HG03066 (cell line): ENCODE data around the gene C6orf47.
"Not testable (repeated sequence)": the region's sequence is repeated elsewhere in the genome, so short reads cannot be mapped to it uniquely, and the experiment has no call there.

Experiments used
- ATAC-seq: cut with Tn5 transposase; IDR thresholded peaks from one replicate; pipeline ENCODE4 v1.9.1; 2021; ENCODE audit warnings: low read depth; ENCODE audit not compliant: unreplicated experiment

Gene C6orf47

GRCh38 chr6:31660381-31661261 lies at the start of gene C6orf47:
TSS of gene C6orf47 (minus strand) at chr6:31660778. CDS start at chr6:31659947, 831 bp downstream.
- no peak for ATAC-seq

- not testable (repeated sequence) for ATAC-seq
Observed at GRCh38 chr6:31709157-31709556, 48.6 kb upstream of the C6orf47 start.

- ATAC-seq: no peak
Observed at GRCh38 chr6:31708224-31708623, 47.6 kb upstream of the C6orf47 start.

GRCh38 chr6:31707701-31708100 lies 47.1 kb upstream of the C6orf47 start:
- no peak for ATAC-seq

GRCh38 chr6:31706599-31706998 lies 46.0 kb upstream of the C6orf47 start, which contains the start of gene LY6G6F:
TSS of gene LY6G6F (plus strand) at chr6:31706866. CDS start at chr6:31706907, 41 bp downstream.
- ATAC-seq: no peak

GRCh38 chr6:31705931-31706330 lies 45.4 kb upstream of the C6orf47 start:
- no peak for ATAC-seq

GRCh38 chr6:31702819-31703716 lies 42.5 kb upstream of the C6orf47 start, which contains the start of gene ABHD16A:
TSS of gene ABHD16A (minus strand) at chr6:31703324. CDS start at chr6:31703281, 43 bp downstream.
- ATAC-seq: peak; percentile 84

- ATAC-seq: no peak
Observed at GRCh38 chr6:31702405-31702818, 41.8 kb upstream of the C6orf47 start.

GRCh38 chr6:31701666-31702404 lies 41.3 kb upstream of the C6orf47 start:
- ATAC-seq: no peak

- ATAC-seq: no peak
Observed at GRCh38 chr6:31700740-31701401, 40.3 kb upstream of the C6orf47 start.

- ATAC-seq: no peak
Observed at GRCh38 chr6:31697555-31697954, 37.0 kb upstream of the C6orf47 start.

GRCh38 chr6:31693535-31693934 lies 33.0 kb upstream of the C6orf47 start:
- ATAC-seq: no peak

- ATAC-seq: no peak
Observed at GRCh38 chr6:31692886-31693285, 32.3 kb upstream of the C6orf47 start.

GRCh38 chr6:31692353-31692752 lies 31.8 kb upstream of the C6orf47 start:
- no peak for ATAC-seq

GRCh38 chr6:31691564-31692108 lies 31.1 kb upstream of the C6orf47 start:
- ATAC-seq: no peak

GRCh38 chr6:31691078-31691463 lies 30.5 kb upstream of the C6orf47 start:
- ATAC-seq: no peak

- no peak for ATAC-seq
Observed at GRCh38 chr6:31690231-31691077, 29.9 kb upstream of the C6orf47 start.

- no peak for ATAC-seq
Observed at GRCh38 chr6:31689249-31690110, 28.9 kb upstream of the C6orf47 start.
